GM21390 (cell line): ENCODE measurements around the gene C16orf96.

ENCODE experiments used
- ATAC-seq: cut with Tn5 transposase; IDR thresholded peaks from one replicate; pipeline ENCODE4 v1.9.1; 2021; ENCODE audit not compliant: unreplicated experiment

C16orf96 gene

DNA sequence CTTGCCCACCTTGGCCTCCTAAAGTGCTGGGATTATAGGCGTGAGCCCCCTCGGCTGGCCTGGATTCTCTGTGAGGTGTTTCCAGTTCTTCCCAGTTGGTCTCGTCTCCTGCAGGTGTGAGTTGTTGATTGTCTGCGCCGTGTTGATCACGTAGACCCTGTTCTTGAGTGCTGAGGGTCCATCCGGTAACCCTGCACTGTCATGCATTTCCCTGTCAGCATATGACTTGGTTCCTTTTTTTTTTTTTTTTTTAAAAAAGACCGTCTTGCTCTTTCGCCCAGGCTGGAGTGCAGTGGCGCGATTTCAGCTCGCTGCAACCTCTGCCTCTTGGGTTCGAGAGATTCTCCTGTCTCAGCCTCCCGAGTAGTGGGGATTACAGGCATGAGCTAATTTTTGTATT, 85.8 kb downstream of the C16orf96 start:
- ATAC-seq, result no peak

DNA sequence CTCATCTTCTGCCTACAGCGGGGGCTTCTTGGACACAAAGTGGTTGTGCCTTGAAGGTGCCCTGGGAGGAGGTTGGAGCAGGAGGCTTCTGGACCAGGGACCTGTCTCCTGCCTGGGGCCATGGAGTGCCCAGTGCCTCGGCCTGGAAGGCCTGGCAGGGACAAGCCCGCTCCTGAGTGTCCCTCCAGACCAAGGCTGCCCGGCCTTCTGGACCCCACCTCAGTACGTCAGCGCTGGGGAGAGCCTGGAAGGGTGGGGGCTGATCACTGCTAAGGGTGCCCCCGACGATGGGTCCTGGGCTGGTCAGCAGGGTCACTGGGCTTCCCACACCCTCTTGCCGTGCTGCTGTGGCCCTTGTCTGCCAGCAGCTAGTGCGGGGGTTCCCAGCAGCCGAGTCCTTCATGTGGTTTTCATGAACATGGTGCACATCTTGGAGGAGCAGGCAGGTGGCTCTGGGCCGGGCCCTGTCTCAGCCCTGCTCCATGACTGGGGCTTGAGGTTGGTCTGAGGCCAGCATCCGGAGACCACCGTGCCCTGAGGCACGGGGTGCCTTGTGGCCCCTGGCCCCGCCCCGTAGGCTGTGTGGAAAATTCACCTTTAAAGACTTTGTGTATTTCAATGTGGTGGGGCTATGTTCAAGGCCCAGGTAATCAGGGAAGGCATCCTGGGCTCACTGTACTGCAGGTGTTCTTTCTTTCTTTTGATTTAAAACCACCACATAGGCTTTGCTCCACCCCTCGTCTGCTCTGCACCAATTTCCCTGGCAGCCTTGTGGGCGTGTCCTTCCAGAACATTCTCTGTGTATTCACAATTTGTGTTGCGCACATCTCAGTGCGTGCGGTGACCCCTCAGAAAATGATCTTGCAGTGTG, 90.9 kb downstream of the C16orf96 start:
- ATAC-seq, result no peak

DNA sequence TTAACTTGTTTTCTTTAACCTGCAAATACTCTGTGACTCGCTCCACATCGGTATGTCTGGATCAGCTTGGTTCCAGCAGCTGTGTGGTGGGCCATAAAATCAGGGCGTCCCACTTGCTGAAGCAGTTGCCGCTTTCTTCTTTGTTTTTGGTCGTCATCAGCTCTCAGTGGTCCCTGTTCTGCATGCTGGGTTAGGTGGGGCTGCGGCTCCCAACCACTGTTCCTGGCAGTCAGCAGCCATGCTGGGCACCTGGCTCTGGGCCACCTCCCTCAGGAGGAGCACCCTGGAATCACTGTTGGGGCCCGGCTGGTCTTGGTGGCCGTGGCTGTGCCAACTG, 91.5 kb downstream of the C16orf96 start:
- ATAC-seq, result no peak

DNA sequence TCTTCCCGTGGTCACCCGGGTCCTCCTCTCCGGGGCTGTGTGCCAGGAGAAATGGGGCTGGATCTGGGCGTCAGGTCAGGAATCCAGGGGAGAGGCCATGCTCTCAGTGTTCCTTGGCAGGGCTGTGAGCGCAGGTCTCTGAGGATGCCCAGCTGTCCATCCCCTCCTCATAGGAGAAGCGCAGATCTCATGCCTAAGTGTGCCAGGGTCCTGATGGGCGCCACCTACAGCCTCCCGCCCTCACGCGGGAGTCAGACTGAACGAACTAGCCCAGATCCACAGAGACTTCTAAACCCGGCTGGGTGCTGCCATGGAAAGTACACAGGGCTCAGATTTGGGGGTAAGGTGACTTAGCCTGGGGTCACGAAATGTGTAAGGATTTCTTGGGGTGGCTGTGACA, 92.8 kb downstream of the C16orf96 start:
- no peak for ATAC-seq

DNA sequence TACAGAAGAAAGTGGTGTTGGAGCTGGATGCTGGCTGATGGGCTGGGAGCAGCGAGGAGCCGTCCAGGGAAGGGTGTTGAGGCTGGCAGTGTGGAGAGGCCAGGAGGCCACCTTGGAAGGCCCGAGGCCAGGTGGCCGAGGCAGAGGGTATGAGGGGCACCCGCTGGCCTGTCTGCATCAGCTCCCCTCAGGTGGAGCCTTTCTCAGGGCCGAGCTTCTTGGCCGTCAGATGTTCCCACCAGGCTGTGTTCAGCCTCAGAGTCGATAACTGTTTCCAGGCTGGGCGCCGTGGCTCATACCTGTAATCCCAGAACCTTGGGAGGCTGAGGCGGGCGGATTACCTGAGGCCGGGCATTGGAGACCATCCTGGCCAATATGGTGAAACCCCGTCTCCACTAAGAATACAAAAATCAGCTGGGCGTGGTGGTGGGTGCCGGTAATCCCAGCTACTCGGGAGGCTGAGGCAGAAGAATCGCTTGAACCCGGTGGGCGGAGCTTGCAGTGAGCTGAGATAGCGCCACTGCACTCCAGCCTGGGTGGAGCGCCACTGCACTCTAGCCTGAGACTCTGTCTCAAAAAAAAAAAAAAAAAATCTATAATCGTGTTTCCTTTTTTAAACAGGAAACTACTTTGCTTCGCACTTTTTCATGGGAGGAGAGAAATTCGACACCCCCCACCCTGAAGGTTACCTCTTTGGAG, 93.8 kb downstream of the C16orf96 start:
- ATAC-seq, result no peak
